Activated CD8-positive, alpha-beta memory T cell treated with anti-CD3 and anti-CD28 coated beads for 4 hours (primary cell): ENCODE measurements around the gene COL4A2.
"Not testable (repeated sequence)": the region's sequence is repeated elsewhere in the genome, so short reads cannot be mapped to it uniquely, and the experiment has no call there.

Source experiments
- DNase-seq, 2 donors: peaks; one replicate each; pipeline ENCODE4 v3.0.0-alpha.2; 2020; ENCODE audit warnings: low read depth in 2 of 2

COL4A2 gene

DNA sequence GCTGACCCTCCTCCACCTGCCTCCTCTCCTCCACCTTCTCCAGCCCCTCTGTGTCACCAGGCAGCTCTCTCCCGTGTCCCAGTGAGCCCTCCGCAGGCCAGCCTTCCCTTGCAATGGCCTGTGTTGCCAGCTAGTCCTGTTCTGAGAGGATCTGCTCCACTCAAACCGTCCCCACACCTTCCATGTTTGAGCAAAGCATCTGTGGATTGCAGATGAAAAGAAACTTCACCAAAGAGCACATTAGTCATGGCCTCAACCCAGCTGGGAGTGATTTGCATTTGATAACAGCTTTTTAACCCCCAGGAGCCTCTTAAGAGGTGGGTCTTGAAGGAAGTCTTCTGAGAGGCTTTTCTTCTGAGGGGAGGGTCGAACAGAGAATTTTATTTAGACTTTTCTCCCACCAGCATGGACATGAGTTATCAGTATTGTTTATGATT, 72.8 kb downstream of the COL4A2 start:
- no peak for DNase-seq

- no peak for DNase-seq
Measured at GRCh38 chr13:110380359-110381028, 73.4 kb downstream of the COL4A2 start.

DNA sequence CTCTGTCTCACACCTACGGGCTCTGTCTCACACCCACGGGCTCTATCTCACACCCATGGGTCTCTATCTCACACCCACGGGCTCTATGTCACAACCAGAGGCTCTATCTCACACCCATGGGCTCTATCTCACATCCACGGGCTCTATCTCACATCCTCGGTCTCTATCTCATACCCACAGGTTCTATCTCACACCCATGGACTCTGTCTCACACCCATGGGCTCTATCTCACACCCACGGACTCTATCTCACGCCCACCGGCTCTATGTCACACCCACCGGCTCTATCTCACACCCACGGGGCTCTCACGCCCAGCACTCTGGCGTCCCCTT, 73.9 kb downstream of the COL4A2 start:
- DNase-seq, result no peak

DNA sequence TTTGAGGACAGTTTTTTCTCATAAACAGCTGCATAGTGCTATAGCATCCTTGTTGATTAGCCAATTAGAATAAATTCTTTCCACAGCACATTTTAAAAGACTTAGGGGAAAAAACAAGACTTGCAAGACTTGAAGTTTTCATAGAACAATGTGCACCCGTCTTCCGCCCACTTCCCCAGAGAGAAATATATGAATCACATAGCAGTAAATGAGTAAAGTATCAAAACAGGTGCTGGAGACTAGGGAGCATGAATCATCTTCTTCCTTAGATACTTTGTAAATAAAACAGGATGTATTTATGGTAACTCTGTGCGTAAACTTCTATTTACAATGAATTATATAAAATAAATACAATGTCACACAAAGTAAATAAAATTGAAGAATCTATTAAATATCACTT, 75.1 kb downstream of the COL4A2 start:
- no peak for DNase-seq

- DNase-seq, result no peak
Measured at GRCh38 chr13:110382830-110383229, 75.7 kb downstream of the COL4A2 start.

DNA sequence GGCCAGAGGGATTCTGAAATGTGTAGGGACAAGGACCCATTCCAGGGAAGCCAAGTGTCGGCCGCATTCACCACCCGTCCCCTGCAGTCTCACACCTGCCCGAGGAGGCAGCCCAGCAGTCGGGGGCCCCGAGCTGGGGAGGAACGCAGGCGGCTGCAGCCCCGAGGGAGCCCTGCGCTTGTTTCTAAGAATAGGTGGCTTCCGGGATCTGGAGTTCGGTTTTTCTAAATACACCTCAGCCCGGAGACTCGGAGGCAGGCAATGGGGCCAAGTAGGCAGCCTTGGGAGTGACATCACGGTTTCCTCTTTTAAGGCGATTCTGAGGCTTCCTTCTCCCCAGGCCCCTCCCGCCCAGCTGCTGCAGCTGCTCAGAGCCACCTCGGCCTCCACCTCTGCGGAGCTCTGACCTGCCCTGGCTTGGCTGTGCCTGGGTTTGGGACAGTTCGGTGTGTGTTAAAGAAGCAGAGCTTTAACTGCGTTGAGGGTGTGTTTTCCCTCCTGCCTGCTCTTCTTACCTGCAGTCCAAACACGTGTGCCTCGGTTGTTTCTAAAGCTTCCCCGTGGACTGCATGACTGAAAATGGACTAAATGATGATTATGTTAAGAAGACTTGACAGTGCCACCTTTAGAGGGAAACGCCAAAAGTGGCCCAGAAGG, 80.5 kb downstream of the COL4A2 start:
- no peak for DNase-seq

- no peak for DNase-seq
Measured at GRCh38 chr13:110388108-110388943, 81.2 kb downstream of the COL4A2 start.

DNA sequence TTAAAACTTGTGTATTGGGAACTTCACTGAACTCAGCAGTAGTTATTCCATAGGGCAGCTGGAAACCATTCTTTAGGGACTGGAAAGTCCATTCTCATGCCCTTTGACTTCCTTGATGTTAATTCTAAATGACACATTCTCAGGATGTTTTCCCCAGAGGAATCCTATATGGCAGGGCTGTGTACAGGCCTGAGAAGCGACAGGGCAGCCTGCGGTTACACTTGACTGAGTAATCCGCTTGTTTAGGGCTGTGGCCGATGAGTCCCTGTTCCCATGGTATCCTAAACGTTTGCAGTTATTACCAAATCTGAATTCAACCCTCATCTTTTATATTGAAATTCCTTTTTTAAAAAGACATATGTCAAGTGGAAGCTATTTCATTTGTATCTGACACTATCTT, 83.5 kb downstream of the COL4A2 start:
- no peak for DNase-seq

DNA sequence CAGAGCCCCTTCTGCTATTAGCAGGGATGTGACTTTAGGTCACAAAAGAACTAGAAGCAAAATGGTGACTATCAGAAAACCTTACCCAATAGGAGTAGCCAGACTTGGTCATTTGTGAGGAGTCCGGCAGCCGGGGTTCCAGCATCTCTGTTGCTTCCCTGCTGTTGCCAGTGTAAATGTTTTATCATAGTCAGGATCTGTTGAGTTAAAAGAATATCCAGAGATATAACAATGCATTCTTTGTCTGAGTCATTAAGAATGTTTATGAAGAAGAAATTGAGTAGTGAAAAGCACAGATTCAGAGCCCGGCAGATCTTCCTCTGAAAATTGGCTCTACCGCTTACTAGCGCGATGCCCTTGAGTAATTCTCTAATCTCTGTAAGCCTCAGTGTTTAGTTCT, 84.2 kb downstream of the COL4A2 start:
- DNase-seq, result no peak

DNA sequence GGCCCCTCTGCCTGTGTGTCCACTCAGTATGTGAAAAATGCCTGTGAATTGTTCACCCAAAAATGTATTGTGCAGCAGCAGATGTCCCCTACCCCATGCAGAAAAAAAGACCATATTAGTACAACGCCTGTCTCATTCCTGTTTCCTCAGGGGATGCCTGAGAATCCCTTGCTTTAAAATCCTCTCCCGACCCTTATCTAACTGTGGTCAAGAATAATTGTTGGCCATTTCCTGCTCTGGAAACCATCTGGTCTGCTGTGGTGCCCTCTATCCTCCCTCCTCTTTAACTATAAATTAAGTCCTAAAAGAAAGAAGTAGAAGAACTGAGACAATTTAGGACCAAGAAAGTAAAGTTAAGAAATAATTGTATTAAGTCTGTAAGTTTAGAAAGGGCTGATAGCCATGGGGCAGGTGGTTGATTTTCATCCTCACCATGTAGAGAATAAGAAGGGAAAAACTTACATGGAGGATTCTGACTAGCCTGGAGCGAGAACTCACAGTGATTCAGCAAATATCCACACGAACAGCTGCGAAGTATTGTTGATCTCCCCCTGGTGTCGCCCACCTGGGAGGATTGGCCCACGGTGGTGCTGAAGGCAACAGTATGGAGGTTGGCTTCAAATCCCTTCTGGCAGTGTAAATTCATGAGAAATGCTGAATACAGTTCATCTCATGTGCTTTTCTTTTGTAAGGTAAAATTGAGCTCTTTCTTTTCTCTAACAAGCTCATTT, 85.6 kb downstream of the COL4A2 start:
- no peak for DNase-seq

DNA sequence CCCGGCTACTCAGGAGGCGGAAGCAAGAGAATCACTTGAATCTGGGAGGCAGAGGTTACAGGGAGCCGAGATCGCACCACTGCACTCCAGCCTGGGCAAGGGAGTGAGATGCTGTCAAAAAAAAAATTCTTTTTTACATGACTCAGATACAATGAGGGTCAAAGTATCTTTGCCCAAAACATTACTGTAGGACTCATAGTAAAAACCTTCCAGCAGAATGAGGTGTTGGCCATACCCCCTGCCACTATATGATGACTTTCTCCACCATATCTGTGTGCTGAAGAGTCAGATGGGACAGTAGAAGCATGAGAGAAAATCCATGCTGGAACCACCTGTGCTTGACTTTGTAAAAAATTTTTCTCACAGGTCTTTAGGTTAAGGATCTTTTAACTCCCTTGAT, 86.7 kb downstream of the COL4A2 start:
- no peak for DNase-seq

- no peak for DNase-seq
Measured at GRCh38 chr13:110394371-110394841, 87.3 kb downstream of the COL4A2 start.

DNA sequence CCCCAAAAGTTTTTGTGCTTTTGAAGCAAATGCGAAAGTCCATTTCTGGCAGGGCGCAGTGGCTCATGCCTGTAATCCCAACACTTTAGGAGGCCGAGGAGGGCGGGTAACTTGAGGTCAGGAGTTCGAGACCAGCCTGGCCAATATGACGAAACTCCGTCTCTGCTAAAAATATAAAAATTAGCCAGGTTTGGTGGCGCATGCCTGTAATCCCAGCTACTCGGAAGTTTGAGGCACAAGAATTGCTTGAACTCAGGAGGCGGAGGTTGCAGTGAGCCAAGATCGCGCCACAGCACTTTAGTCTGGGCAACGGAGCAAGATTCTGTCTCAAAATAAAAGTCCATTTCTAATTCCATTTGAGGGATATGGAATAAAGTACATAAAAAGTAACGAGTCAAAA, 88.5 kb downstream of the COL4A2 start:
- DNase-seq, result not testable (repeated sequence)

- no peak for DNase-seq
Measured at GRCh38 chr13:110396476-110396875, 89.4 kb downstream of the COL4A2 start.

DNA sequence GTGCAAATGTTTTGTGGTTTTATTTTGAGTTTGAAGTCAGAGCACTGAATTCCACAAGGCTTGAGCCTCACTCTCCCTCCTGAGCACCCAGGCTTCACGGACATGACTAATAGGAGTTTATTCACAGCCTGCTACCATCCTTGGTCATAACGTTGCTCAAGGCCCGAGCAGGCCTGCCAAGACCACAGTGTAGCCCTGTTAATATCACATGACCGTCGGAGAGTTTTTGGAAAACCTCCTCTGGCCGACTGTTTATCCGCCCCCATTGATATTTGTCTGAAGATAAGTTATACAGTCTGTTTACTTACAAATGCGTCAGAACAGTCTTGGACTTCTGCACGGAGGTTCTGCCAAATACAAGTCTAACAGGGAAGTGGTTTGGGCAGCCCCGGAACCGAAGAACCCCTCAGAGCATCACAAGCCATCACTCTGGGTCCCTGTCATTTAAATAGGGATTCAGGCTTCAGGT, 89.9 kb downstream of the COL4A2 start:
- DNase-seq, result no peak

DNA sequence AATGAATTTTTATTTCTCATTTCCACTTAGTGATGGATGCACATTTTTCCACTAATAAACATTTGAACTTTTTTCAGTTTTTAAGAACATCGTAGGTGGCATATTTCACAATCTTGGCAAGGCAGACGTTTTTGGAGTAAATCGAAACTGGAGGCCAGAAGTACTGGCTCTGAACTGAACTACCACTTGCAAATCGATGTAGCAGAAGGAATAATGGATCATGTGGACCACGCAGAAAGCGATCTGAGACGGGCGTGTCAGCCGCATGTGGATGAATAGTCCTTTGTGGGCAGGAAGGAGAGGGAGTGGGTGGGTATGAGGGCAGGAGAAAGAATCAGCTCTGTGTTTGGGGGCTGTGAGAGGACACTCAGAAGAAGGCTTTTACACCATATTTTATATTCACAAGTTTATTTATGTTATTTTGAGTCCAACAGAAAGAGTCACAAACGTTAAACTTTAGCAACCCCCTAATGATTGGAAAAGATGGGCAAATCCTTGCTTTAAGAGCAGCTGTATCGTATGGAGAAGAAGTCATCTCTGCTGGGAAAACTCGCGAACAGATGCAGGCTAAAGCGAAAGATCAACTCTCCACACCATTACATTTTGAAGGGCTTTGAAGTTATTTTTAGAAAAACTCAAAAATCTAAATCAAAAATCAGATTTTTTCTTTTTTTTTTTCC, 90.5 kb downstream of the COL4A2 start:
- no peak for DNase-seq

DNA sequence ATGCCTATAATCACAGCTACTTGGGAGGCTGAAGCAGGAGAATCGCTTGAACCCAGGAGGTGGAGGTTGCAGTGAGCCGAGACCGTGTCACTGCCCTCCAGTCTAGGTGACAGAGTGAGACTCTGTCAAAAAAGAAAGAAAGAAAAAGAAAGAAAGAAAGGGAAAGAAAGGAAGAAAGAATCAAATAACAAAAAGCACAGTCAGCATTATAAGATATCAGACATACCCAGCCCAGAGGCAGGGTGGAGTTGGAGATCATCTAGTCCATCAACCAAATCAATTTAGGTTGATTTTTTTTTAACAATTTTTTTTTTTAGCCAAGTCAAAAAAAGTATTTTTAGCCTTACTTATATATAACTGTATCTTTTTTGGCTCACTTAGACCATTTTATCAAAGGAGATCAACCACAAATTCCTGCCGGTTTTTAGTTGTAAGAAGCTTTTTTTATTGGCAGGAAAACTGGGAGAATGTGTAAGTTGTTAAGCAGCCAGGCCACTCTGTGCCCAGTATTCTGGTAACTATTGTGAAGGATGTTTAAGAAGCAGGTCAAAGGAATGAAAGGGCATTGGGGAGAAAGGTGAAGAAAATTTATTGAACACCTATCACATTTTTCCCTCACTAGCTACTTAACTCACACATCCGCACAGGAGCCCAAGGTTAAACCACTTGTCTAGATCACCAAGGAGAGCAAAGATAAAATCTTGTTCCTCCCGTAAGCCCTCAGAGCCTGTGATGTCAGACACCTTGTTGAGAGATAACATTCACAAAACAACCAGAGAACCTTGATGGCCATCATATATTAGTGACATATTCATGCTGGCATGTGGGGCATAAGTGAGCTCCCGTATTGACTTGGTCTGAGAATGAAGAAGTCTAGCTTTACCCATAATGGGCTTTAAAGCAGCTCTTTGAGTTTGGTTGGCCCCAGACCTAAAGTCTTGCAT, 91.8 kb downstream of the COL4A2 start:
- DNase-seq, result no peak

- DNase-seq, result no peak
Measured at GRCh38 chr13:110399801-110400200, 92.7 kb downstream of the COL4A2 start.

DNA sequence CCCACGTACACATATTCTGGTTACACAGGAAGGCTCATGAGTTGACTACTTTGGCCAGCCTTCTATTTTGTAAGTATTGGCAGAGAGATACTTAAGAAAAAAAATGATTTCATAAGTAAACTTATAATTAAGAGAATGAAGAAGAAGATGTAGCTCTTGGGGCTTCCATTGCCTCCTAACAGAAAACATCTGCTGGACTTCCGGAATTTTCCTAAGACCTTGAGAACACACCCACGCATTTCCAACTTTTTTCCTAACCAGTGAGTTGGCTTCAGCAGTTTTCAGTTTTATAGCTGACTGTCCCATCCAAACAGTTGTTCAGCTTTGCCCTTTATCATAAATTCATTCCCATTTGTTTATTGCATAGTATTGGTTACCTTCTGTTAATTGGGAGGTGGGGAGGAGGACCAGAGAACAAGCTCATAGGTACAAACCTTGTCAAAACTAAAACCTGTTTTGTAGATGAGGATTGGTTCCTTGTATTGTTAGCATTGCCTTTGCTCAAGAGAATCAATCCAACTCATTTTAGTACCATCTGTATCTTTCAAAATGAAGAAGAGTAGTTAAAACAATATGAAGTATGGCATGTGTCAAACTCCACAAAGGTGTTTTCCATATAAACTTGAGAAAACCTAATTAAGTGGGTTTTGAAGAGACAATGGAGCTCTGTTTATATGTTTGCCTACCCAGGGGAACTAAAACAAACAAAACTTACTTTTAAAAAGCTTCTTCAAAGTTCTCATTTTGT, 93.9 kb downstream of the COL4A2 start:
- no peak for DNase-seq
